ENCODE measurements around the gene AGO3.

Gene AGO3

DNA sequence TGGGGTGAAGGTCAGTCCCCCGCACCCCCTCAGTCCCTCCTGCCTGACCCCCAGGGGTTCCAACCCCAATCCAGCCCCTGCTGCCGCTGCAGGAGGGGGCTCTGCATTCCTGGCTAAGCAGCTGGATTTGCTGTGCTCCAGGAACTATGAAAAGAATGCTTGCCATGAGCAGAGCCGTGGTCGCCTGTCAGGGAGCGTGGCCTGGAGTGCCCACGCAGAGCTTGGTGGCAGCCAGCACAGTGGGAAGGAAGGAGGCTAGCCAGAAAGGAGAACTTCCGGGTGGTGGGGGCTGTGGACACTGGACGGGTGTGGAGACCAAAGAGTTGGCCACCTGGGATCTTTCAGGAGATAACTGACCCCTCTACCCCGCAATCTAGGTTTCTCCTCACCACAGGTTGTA, 188.6 kb downstream of the AGO3 start:
- DNase-seq (ENCODE audit: low read depth in 4 of 4, low spot score in 1 of 4), result no peak
